Measurements from ENCODE around the gene ELOVL5. TPM values are rescaled to one million over a fixed set of nuclear protein-coding genes. Genes with fewer than 3 reads are reported as not detected.

The ELOVL5 gene
- total and polyA plus RNA-seq, 2 donors from 2014 or later, result 20.5 to 42.0 TPM

GRCh38 chr6:53264337-53264736 lies 84.4 kb downstream of the ELOVL5 start:
- peaks cover 2 to 18% (median 11%) of the 10 kb centered on the region in 3 donors for H3K36me3 ChIP-seq (ENCODE audit: control insufficient read depth in 2 of 3, insufficient read depth in 3 of 3, low read length in 3 of 3)
- intact Hi-C loops (cut with DNase I), result no loop called here
- TF ChIP-seq, protein P1, sequence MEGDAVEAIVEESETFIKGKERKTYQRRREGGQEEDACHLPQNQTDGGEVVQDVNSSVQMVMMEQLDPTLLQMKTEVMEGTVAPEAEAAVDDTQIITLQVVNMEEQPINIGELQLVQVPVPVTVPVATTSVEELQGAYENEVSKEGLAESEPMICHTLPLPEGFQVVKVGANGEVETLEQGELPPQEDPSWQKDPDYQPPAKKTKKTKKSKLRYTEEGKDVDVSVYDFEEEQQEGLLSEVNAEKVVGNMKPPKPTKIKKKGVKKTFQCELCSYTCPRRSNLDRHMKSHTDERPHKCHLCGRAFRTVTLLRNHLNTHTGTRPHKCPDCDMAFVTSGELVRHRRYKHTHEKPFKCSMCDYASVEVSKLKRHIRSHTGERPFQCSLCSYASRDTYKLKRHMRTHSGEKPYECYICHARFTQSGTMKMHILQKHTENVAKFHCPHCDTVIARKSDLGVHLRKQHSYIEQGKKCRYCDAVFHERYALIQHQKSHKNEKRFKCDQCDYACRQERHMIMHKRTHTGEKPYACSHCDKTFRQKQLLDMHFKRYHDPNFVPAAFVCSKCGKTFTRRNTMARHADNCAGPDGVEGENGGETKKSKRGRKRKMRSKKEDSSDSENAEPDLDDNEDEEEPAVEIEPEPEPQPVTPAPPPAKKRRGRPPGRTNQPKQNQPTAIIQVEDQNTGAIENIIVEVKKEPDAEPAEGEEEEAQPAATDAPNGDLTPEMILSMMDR (IDR thresholded peaks at IDR 0.05; ENCODE audit: borderline replicate concordance, extremely low read depth, insufficient read depth), result no peak

DNA sequence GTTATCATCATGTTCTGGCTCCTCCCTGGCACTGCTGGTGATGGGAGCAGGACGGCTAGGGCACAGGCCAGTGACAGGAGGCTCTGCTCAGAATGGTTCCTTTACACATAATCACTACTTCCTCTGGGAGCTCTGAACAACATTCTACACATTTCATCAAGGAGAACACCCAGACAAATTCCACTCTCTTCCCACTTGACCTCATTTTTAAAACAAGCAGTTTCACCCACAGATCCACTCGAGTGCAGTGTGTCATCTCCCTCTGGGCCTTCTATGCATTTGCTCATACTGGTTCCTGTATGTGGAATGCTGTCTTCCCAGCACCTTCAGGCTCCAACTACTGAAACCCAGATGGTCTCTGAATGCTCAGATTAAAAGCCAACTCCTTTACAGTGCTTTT lies 84.8 kb downstream of the ELOVL5 start:
- no peaks in the 10 kb centered on the region for H3K27me3 ChIP-seq (ENCODE audit: control insufficient read depth, insufficient read depth, low read length)
- peaks cover 2 to 15% (median 8%) of the 10 kb centered on the region in 3 donors for H3K36me3 ChIP-seq (ENCODE audit: control insufficient read depth in 2 of 3, insufficient read depth in 3 of 3, low read length in 3 of 3)
- DNase-seq (no peak), FAIRE-seq (no peak)
- no peak overlapping the region for H3K27ac ChIP-seq (ENCODE audit: low read depth in 2 of 2, low read length in 2 of 2)
- H3K9me3 ChIP-seq (ENCODE audit: control insufficient read depth in 2 of 3, insufficient read depth in 1 of 3, low read length in 3 of 3), result no peaks in the 10 kb centered on the region
- H3K9ac ChIP-seq (ENCODE audit: low read length in 3 of 3), result no peak overlapping the region
- intact Hi-C loops (cut with DNase I), result no loop called here
- no peak overlapping the region for H3K4me3 ChIP-seq (ENCODE audit: low read length in 3 of 3)
- TF ChIP-seq, protein P1 (IDR thresholded peaks at IDR 0.05; ENCODE audit: borderline replicate concordance, extremely low read depth, insufficient read depth), result no peak
- no peaks in the 10 kb centered on the region for H3K4me1 ChIP-seq (ENCODE audit: control insufficient read depth in 2 of 3, insufficient read depth in 2 of 3, low read depth in 1 of 3, low read length in 3 of 3)

More at GRCh38 chr6:53264337-53264736, 84.4 kb downstream of the ELOVL5 start:
- Histone ChIP-seq H3K4me1 (ENCODE audit: control insufficient read depth in 2 of 3, insufficient read depth in 2 of 3, low read depth in 1 of 3, low read length in 3 of 3) (no peaks in the 10 kb centered on the region), H3K9ac (ENCODE audit: low read length in 3 of 3) (no peak overlapping the region), H3K9me3 (ENCODE audit: control insufficient read depth in 2 of 3, insufficient read depth in 1 of 3, low read length in 3 of 3) (no peaks in the 10 kb centered on the region), H3K27ac (ENCODE audit: low read depth in 2 of 2, low read length in 2 of 2) (no peak overlapping the region), H3K27me3 (ENCODE audit: control insufficient read depth, insufficient read depth, low read length) (no peaks in the 10 kb centered on the region), H3K4me3 (ENCODE audit: low read length in 3 of 3) (no peak overlapping the region)
- FAIRE-seq (no peak), DNase-seq (no peak)

GRCh38 chr6:53259860-53260580 lies 88.7 kb downstream of the ELOVL5 start:
- intact Hi-C loops (cut with DNase I), result no loop called here
- DNase-seq, result no peak
- no peak for FAIRE-seq

More at GRCh38 chr6:53259860-53260580, 88.7 kb downstream of the ELOVL5 start:
- Histone ChIP-seq H3K27ac (ENCODE audit: low read depth in 2 of 2, low read length in 2 of 2) (no peak overlapping the region), H3K4me1 (ENCODE audit: control insufficient read depth in 2 of 3, insufficient read depth in 2 of 3, low read depth in 1 of 3, low read length in 3 of 3) (no peaks in the 10 kb centered on the region), H3K4me3 (ENCODE audit: low read length in 3 of 3) (no peak overlapping the region), H3K27me3 (ENCODE audit: control insufficient read depth, insufficient read depth, low read length) (no peaks in the 10 kb centered on the region), H3K36me3 (ENCODE audit: control insufficient read depth in 2 of 3, insufficient read depth in 3 of 3, low read length in 3 of 3) (peaks cover 0 to 8% (median 0%) of the 10 kb centered on the region in 3 donors), H3K9me3 (ENCODE audit: control insufficient read depth in 2 of 3, insufficient read depth in 1 of 3, low read length in 3 of 3) (no peaks in the 10 kb centered on the region), H3K9ac (ENCODE audit: low read length in 3 of 3) (no peak overlapping the region)
- TF ChIP-seq, protein P1 (IDR thresholded peaks at IDR 0.05; ENCODE audit: borderline replicate concordance, extremely low read depth, insufficient read depth), result no peak
